Measurements from ENCODE around the gene MARCHF2. TPM values are rescaled to one million over a fixed set of nuclear protein-coding genes. Genes with fewer than 3 reads are reported as not detected.

The MARCHF2 gene
- total and polyA plus RNA-seq, 9 of the 15 experiments (the other 6 are each of a cell fraction or from before 2014, with no cell fraction given), result 0.39 to 6.4 (median 2.2) TPM

GRCh38 chr19:8421484-8422461, 8.7 kb downstream of the MARCHF2 start (continued):
- peak in 1 of 2 experiments; percentile 42; a peak in 1 of 4 replicates for TF ChIP-seq RCOR1 (IDR thresholded peaks at IDR 0.05; ENCODE audit: borderline replicate concordance in 1 of 2, low read depth in 2 of 2, low read length in 2 of 2)
- no peak for TF ChIP-seq CEBPZ (IDR thresholded peaks at IDR 0.05; ENCODE audit: borderline replicate concordance, low read depth, low read length)
- TF ChIP-seq RERE (CRISPR knock-in tag; IDR thresholded peaks at IDR 0.05; ENCODE audit: borderline replicate concordance), result no peak
- no peak for TF ChIP-seq NUFIP1 (IDR thresholded peaks at IDR 0.05; ENCODE audit: partially characterized antibody)
- TF ChIP-seq ILK (tag; IDR thresholded peaks at IDR 0.05; ENCODE audit: borderline replicate concordance, low read depth), result no peak
- no peak for TF ChIP-seq PTRF (tag; IDR thresholded peaks at IDR 0.05)
